ENCODE results near the gene KMT2B.

- no peak for TF ChIP-seq CTCF (IDR thresholded peaks at IDR 0.05)
- TF ChIP-seq POLR2A (IDR thresholded peaks at IDR 0.05): peak in 1 of 2 donors; percentile 42
These were observed 27.7 kb downstream of the KMT2B start, which contains the start of the genes PSENEN and U2AF1L4 for GRCh38 chr19:35745328-35746086.
